IMR-90 (cell line): ENCODE data around the gene GABRP. TPM values are rescaled to one million over a fixed set of nuclear protein-coding genes. Genes with fewer than 3 reads are reported as not detected.

Experiments used
- ATAC-seq: fragments of 200-7000 bp; cut with Tn5 transposase; 2 replicates; pipeline ENCODE4 v1.9.1; 2020; ENCODE audit warnings: low read depth, mild to moderate bottlenecking, moderate library complexity
- BruUV-seq: library from RNA; stranded (reverse); fragments of 400-500 nt; replicated peaks from 2 replicates; lab custom pipeline; 2021; lab: Mats Ljungman, UMichigan
- CTCF ChIA-PET: fragments of 300-600 bp; formaldehyde crosslinking; extraction: SDS; loops from one replicate; lab custom pipeline; 2021; ENCODE audit warnings: antibody characterized with exemption; lab: Yijun Ruan, JAX
- POLR2A ChIA-PET: fragments of 300-600 bp; sonication (Branson Sonifier 250); formaldehyde crosslinking; loops from one replicate; lab custom pipeline; 2022; ENCODE audit warnings: antibody characterized with exemption; ENCODE audit not compliant: unreplicated experiment; lab: Charles Lee
- DNase-seq: peaks from one replicate; pipeline ENCODE4 v3.0.0; 2013
- H2AFZ ChIP-seq: replicated peaks from 2 replicates; pipeline ENCODE3; 2013; ENCODE audit warnings: low read length, mild to moderate bottlenecking; ENCODE audit not compliant: poor library complexity
- H2AK5ac ChIP-seq: 2 replicates; pipeline ENCODE4 v1.6.1; 2013; ENCODE audit warnings: low read depth, low read length, inconsistent platforms
- H2AK9ac ChIP-seq: replicated peaks from 2 replicates; pipeline ENCODE3; 2013; ENCODE audit warnings: mild to moderate bottlenecking, low read depth, low read length, moderate library complexity; ENCODE audit not compliant: poor library complexity
- H2BK120ac ChIP-seq: 2 replicates; pipeline ENCODE4 v1.6.1; 2013; ENCODE audit warnings: low read depth, low read length, inconsistent platforms
- H2BK15ac ChIP-seq: 3 replicates; pipeline ENCODE4 v1.6.1; 2013; ENCODE audit warnings: low read depth, low read length, inconsistent platforms
- H2BK20ac ChIP-seq: 2 replicates; pipeline ENCODE4 v1.6.1; 2013; ENCODE audit warnings: low read depth, mild to moderate bottlenecking, inconsistent platforms, low read length, moderate library complexity
- H2BK5ac ChIP-seq: 2 replicates; pipeline ENCODE4 v1.6.1; 2013; ENCODE audit warnings: mild to moderate bottlenecking, low read depth, low read length, inconsistent platforms; ENCODE audit not compliant: poor library complexity, severe bottlenecking
- H3K14ac ChIP-seq: replicated peaks from 2 replicates; pipeline ENCODE4 v1.6.1; 2013; ENCODE audit warnings: low read depth, low read length, inconsistent platforms
- H3K18ac ChIP-seq: 2 replicates; pipeline ENCODE4 v1.6.1; 2013; ENCODE audit warnings: low read depth, low read length, control low read depth
- H3K23ac ChIP-seq: 2 replicates; pipeline ENCODE4 v1.6.1; 2013; ENCODE audit warnings: low read depth, low read length, inconsistent platforms
- H3K27ac ChIP-seq: 2 replicates; pipeline ENCODE4 v1.5.1; 2013; ENCODE audit warnings: mild to moderate bottlenecking, control low read depth, low read length; ENCODE audit not compliant: insufficient read depth
- H3K27me3 ChIP-seq: 2 replicates; pipeline ENCODE4 v1.6.1; 2013; ENCODE audit warnings: low read length; ENCODE audit not compliant: control insufficient read depth, insufficient read depth
- H3K36me3 ChIP-seq: 2 replicates; pipeline ENCODE4 v1.6.1; 2013; ENCODE audit warnings: low read length, mixed read lengths; ENCODE audit not compliant: control insufficient read depth, insufficient read depth
- H3K4ac ChIP-seq: 2 replicates; pipeline ENCODE4 v1.6.1; 2013; ENCODE audit warnings: low read depth, low read length, inconsistent platforms
- H3K4me1 ChIP-seq: 2 replicates; pipeline ENCODE4 v1.6.1; 2013; ENCODE audit warnings: low read length, mixed read lengths; ENCODE audit not compliant: control insufficient read depth, insufficient read depth
- H3K4me2 ChIP-seq: 2 replicates; pipeline ENCODE4 v1.6.1; 2013; ENCODE audit warnings: low read depth, mild to moderate bottlenecking, control low read depth, low read length, moderate library complexity
- H3K4me3 ChIP-seq: 2 replicates; pipeline ENCODE4 v1.5.1; 2013; ENCODE audit warnings: low read depth, mild to moderate bottlenecking, control low read depth, low read length, moderate library complexity; ENCODE audit not compliant: insufficient read depth
- H3K56ac ChIP-seq: 2 replicates; pipeline ENCODE4 v1.6.1; 2013; ENCODE audit warnings: low read length, inconsistent platforms; ENCODE audit not compliant: insufficient read depth; ENCODE audit errors: extremely low read depth
- H3K79me1 ChIP-seq, 2 experiments: 2 replicates each; pipeline ENCODE4 v1.6.1; 2013; ENCODE audit warnings: low read length in 2 of 2, inconsistent platforms in 1 of 2, low read depth in 1 of 2
- H3K9ac ChIP-seq: 2 replicates; pipeline ENCODE4 v1.6.1; 2013; ENCODE audit warnings: low read depth, low read length, control low read depth
- H3K9me1 ChIP-seq: 2 replicates; pipeline ENCODE4 v1.6.1; 2013; ENCODE audit warnings: low read length, inconsistent platforms; ENCODE audit not compliant: insufficient read depth
- H3K9me3 ChIP-seq: 2 replicates; pipeline ENCODE4 v1.6.1; 2013; ENCODE audit warnings: low read length; ENCODE audit not compliant: control insufficient read depth, insufficient read depth
- H4K20me1 ChIP-seq: 2 replicates; pipeline ENCODE4 v1.6.1; 2013; ENCODE audit warnings: low read length, inconsistent platforms; ENCODE audit not compliant: insufficient read depth
- H4K5ac ChIP-seq: 2 replicates; pipeline ENCODE4 v1.6.1; 2013; ENCODE audit warnings: mild to moderate bottlenecking, low read depth, low read length, control low read depth
- H4K8ac ChIP-seq, 2 experiments: 2 replicates each; pipeline ENCODE4 v1.6.1; 2013; ENCODE audit warnings: low read depth in 2 of 2, low read length in 2 of 2, control low read depth in 1 of 2, inconsistent platforms in 1 of 2
- H4K91ac ChIP-seq: 2 replicates; pipeline ENCODE4 v1.6.1; 2013; ENCODE audit warnings: low read depth, low read length, inconsistent platforms; ENCODE audit not compliant: insufficient read depth
- BHLHE40 ChIP-seq: fragments of 150-350 bp; IDR thresholded peaks from 2 replicates; pipeline ENCODE4 v1.6.1; 2016; ENCODE audit warnings: mild to moderate bottlenecking, low read depth, low read length
- CEBPB ChIP-seq: IDR thresholded peaks from 2 replicates; pipeline ENCODE4 v1.6.1; 2012; ENCODE audit warnings: low read depth, low read length, improper control_type of control experiment
- CHD1 ChIP-seq: IDR thresholded peaks from 2 replicates; pipeline ENCODE4 v1.6.1; 2012; ENCODE audit warnings: low read depth, low read length, improper control_type of control experiment
- CTCF ChIP-seq: conservative IDR thresholded peaks from 2 replicates; pipeline ENCODE4 v1.5.1; 2012; ENCODE audit warnings: mild to moderate bottlenecking, low read depth, low read length, improper control_type of control experiment
- ELK1 ChIP-seq: fragments of 150-350 bp; IDR thresholded peaks from 2 replicates; pipeline ENCODE4 v1.6.1; 2016; ENCODE audit warnings: low read depth, mild to moderate bottlenecking, low read length, moderate library complexity, borderline replicate concordance
- FOS ChIP-seq: fragments of 150-350 bp; IDR thresholded peaks from 2 replicates; pipeline ENCODE4 v1.6.1; 2016; ENCODE audit warnings: low read depth, low read length
- MAFK ChIP-seq: IDR thresholded peaks from 2 replicates; pipeline ENCODE4 v1.6.1; 2012; ENCODE audit warnings: low read depth, low read length, improper control_type of control experiment
- MAZ ChIP-seq: IDR thresholded peaks from 2 replicates; pipeline ENCODE4 v1.6.1; 2012; ENCODE audit warnings: low read depth, mild to moderate bottlenecking, low read length, improper control_type of control experiment, moderate library complexity, borderline replicate concordance
- MXI1 ChIP-seq: IDR thresholded peaks from 2 replicates; pipeline ENCODE4 v1.6.1; 2012; ENCODE audit warnings: low read depth, mild to moderate bottlenecking, low read length, moderate library complexity, borderline replicate concordance
- NFE2L2 ChIP-seq: fragments of 150-350 bp; IDR thresholded peaks from 2 replicates; pipeline ENCODE4 v1.6.1; 2016; ENCODE audit warnings: low read depth, mild to moderate bottlenecking, low read length
- POLR2A ChIP-seq: IDR thresholded peaks from 2 replicates; pipeline ENCODE4 v1.6.1; 2012; ENCODE audit warnings: mild to moderate bottlenecking, low read depth, low read length
- RAD21 ChIP-seq: IDR thresholded peaks from 2 replicates; pipeline ENCODE4 v1.6.1; 2012; ENCODE audit warnings: low read length, improper control_type of control experiment
- RCOR1 ChIP-seq: IDR thresholded peaks from 2 replicates; pipeline ENCODE4 v1.6.1; 2012; ENCODE audit warnings: mild to moderate bottlenecking, low read length, improper control_type of control experiment; ENCODE audit not compliant: insufficient replicate concordance
- RFX5 ChIP-seq: IDR thresholded peaks from 2 replicates; pipeline ENCODE4 v1.8.0; 2012; ENCODE audit warnings: low read depth, mild to moderate bottlenecking, low read length, moderate library complexity
- SMC3 ChIP-seq: fragments of 150-350 bp; IDR thresholded peaks from 2 replicates; pipeline ENCODE4 v1.6.1; 2016; ENCODE audit warnings: low read depth, mild to moderate bottlenecking, antibody characterized with exemption, low read length, moderate library complexity
- USF2 ChIP-seq: fragments of 150-350 bp; IDR thresholded peaks from 2 replicates; pipeline ENCODE4 v1.6.1; 2017; ENCODE audit warnings: mild to moderate bottlenecking, antibody characterized with exemption, low read length, low read depth
- WGBS, 2 experiments: methylation state at CpG; one replicate each; pipeline versions ENCODE4 v1.1.5 to v1.1.7; 2013; ENCODE audit warnings: missing lambda C conversion rate in 2 of 2; ENCODE audit not compliant: insufficient read length in 1 of 2; ENCODE audit errors: extremely low coverage in 2 of 2; 5-methylcytosine and 5-hydroxymethylcytosine counted together
- dilution Hi-C: fragments of 300-500 bp; cut with HindIII; formaldehyde crosslinking; loops from one replicate; pipeline ENCODE4 v1.14.3; 2018; ENCODE audit warnings: low sequenced_read_pairs; ENCODE audit not compliant: unreplicated experiment
- in situ Hi-C: fragments of 300-500 bp; cut with MboI; formaldehyde crosslinking; loops from 3 replicates; pipeline ENCODE4 v1.14.3; 2019; ENCODE audit warnings: low sequenced_read_pairs, inconsistent platforms, mixed read lengths
- intact Hi-C: fragments of 100-400 bp; cut with micrococcal nuclease; formaldehyde crosslinking; loops from 2 replicates; pipeline ENCODE4 v1.10.0; 2022
- polyA plus RNA-seq, 3 experiments: library from polyadenylated mRNA; depleted of rRNA; stranded (reverse); fragments of >200 nt; gene quantifications; 2 replicates each; pipeline ENCODE4 v1.2.3, GENCODE V29; 2012; ENCODE audit warnings: low replicate concordance in 1 of 3
- total RNA-seq: library from RNA; depleted of rRNA; stranded (reverse); fragments of >200 nt; gene quantifications from 2 replicates; pipeline ENCODE4 v1.2.3, GENCODE V29; 2012

The GABRP gene
- total and polyA plus RNA-seq, 2 of the 4 experiments (the other 2 are of a cell fraction): not detected

GRCh38 chr5:170761708-170762066, 21.8 kb upstream of the GABRP start:
- Histone ChIP-seq H4K5ac (no peak overlapping the region), H2BK120ac (no peak overlapping the region), H3K4ac (no peak overlapping the region), H3K9me3 (no peaks in the 10 kb centered on the region), H2BK15ac (no peak overlapping the region), H3K27me3 (peaks cover 10% of the 10 kb centered on the region), H3K4me1 (0 out of 2 replicates have a peak, but pooled peaks cover 2% of the 10 kb centered on the region), H2AK5ac (no peak overlapping the region), H4K20me1 (no peaks in the 10 kb centered on the region), H2BK5ac (no peak overlapping the region), H2AK9ac (no peak overlapping the region), H3K56ac (no peak overlapping the region), H2AFZ (no peak overlapping the region), H4K91ac (no peak overlapping the region), H3K4me3 (no peak overlapping the region), H3K79me1 (no peaks in the 10 kb centered on the region), H3K27ac (no peak overlapping the region), H4K8ac (no peak overlapping the region), H3K18ac (no peak overlapping the region), H3K36me3 (no peaks in the 10 kb centered on the region), H3K9me1 (no peaks in the 10 kb centered on the region), H3K9ac (no peak overlapping the region), H3K23ac (no peak overlapping the region), H3K4me2 (no peak overlapping the region), H3K14ac (no peak overlapping the region), H2BK20ac (no peak overlapping the region)
- ChIA-PET CTCF (no interaction called here), POLR2A (no interaction called here)
- TF ChIP-seq POLR2A (no peak), CHD1 (no peak), RAD21 (no peak), RFX5 (no peak), RCOR1 (no peak), FOS (no peak), CEBPB (no peak), CTCF (no peak), MXI1 (no peak), NFE2L2 (no peak), BHLHE40 (no peak), MAZ (no peak), SMC3 (no peak), USF2 (no peak), MAFK (no peak), ELK1 (no peak)
- no CpG with 5 or more reads among the region's 6 CpGs for WGBS, 2 experiments
- dilution Hi-C loops (no loop called here), intact Hi-C loops (no loop called here), in situ Hi-C loops (no loop called here)
- no TSS peak for BruUV-seq
- ATAC-seq (no peak), DNase-seq (no peak)
